Measurements from ENCODE around the gene SYNGR1.

The SYNGR1 gene

GRCh38 chr22:39313258-39314001 lies 36.4 kb upstream of the SYNGR1 start:
- WGBS, 2 donors (ENCODE audit: extremely low coverage in 2 of 2, insufficient read length in 2 of 2, insufficient replicate concordance in 1 of 2) = no CpG with 5 or more reads among the region's 20 CpGs
- Histone ChIP-seq H2AFZ (ENCODE audit: low read length) (no peak overlapping the region), H3K9me3 (replicated peaks in 1 of 2; ENCODE audit: control insufficient read depth in 2 of 2, insufficient read depth in 1 of 2, low read depth in 1 of 2, low read length in 2 of 2) (peaks cover 0 to 1% of the 10 kb centered on the region in 2 donors), H2BK5ac (ENCODE audit: low read length) (no peak overlapping the region), H3K4me3 (ENCODE audit: low read length in 2 of 2) (no peak overlapping the region), H3K4me1 (ENCODE audit: control insufficient read depth in 2 of 2, insufficient read depth in 1 of 2, low read depth in 1 of 2, low read length in 2 of 2) (peaks cover 27 to 32% of the 10 kb centered on the region in 2 donors), H4K8ac (ENCODE audit: low read depth, low read length) (no peak overlapping the region), H3K4me2 (ENCODE audit: insufficient read depth, low read length, poor library complexity, severe bottlenecking) (no peak overlapping the region), H3K9ac (ENCODE audit: low read depth, low read length, poor library complexity) (peak overlapping the region; percentile 65), H3K36me3 (replicated peaks in 1 of 2; ENCODE audit: control insufficient read depth in 2 of 2, insufficient read depth in 2 of 2, low read length in 2 of 2) (peaks cover 61 to 80% of the 10 kb centered on the region in 2 donors), H2BK15ac (ENCODE audit: low read length) (no peak overlapping the region), H2BK120ac (ENCODE audit: low read depth, low read length) (no peak overlapping the region), H3K14ac (ENCODE audit: low read length) (no peak overlapping the region), H2BK12ac (ENCODE audit: low read length) (no peak overlapping the region), H3K27ac (replicated peaks; ENCODE audit: low read length) (peak overlapping the region; percentile 10), H3K4ac (ENCODE audit: low read length) (no peak overlapping the region), H2AK5ac (ENCODE audit: low read depth, low read length) (no peak overlapping the region), H3K23ac (ENCODE audit: low read depth, low read length, poor library complexity) (no peak overlapping the region), H3K18ac (ENCODE audit: low read length) (no peak overlapping the region), H4K91ac (ENCODE audit: low read depth, low read length, poor library complexity) (no peak overlapping the region), H3K27me3 (ENCODE audit: control insufficient read depth in 3 of 3, insufficient read depth in 3 of 3, low read depth in 1 of 3, low read length in 3 of 3) (no peaks in the 10 kb centered on the region), H3K79me1 (ENCODE audit: low read depth, low read length) (peaks cover 12% of the 10 kb centered on the region)
- no peak for DNase-seq (ENCODE audit: low spot score)

GRCh38 chr22:39314251-39314971 lies 35.4 kb upstream of the SYNGR1 start:
- H3K18ac ChIP-seq (ENCODE audit: low read length) = no peak overlapping the region
- no peak overlapping the region for H4K8ac ChIP-seq (ENCODE audit: low read depth, low read length)
- no peak overlapping the region for H3K4me2 ChIP-seq (ENCODE audit: insufficient read depth, low read length, poor library complexity, severe bottlenecking)
- peaks cover 23 to 29% of the 10 kb centered on the region in 2 donors for H3K4me1 ChIP-seq (ENCODE audit: control insufficient read depth in 2 of 2, insufficient read depth in 1 of 2, low read depth in 1 of 2, low read length in 2 of 2)
- no peak overlapping the region for H3K9ac ChIP-seq (ENCODE audit: low read depth, low read length, poor library complexity)
- H3K4ac ChIP-seq (ENCODE audit: low read length) = no peak overlapping the region
- whole genome bisulfite sequencing, 2 donors (ENCODE audit: extremely low coverage in 2 of 2, insufficient read length in 2 of 2, insufficient replicate concordance in 1 of 2) = no CpG with 5 or more reads among the region's 14 CpGs
- no peak overlapping the region for H4K91ac ChIP-seq (ENCODE audit: low read depth, low read length, poor library complexity)
- H2BK120ac ChIP-seq (ENCODE audit: low read depth, low read length) = no peak overlapping the region
- no peak overlapping the region for H3K4me3 ChIP-seq (ENCODE audit: low read length in 2 of 2)
- H3K23ac ChIP-seq (ENCODE audit: low read depth, low read length, poor library complexity) = no peak overlapping the region
- H3K27me3 ChIP-seq (ENCODE audit: control insufficient read depth in 3 of 3, insufficient read depth in 3 of 3, low read depth in 1 of 3, low read length in 3 of 3) = no peaks in the 10 kb centered on the region
- no peak overlapping the region for H2AK5ac ChIP-seq (ENCODE audit: low read depth, low read length)
- peaks cover 0 to 1% of the 10 kb centered on the region in 2 donors for H3K9me3 ChIP-seq (replicated peaks in 1 of 2; ENCODE audit: control insufficient read depth in 2 of 2, insufficient read depth in 1 of 2, low read depth in 1 of 2, low read length in 2 of 2)
- H3K27ac ChIP-seq (replicated peaks; ENCODE audit: low read length) = no peak overlapping the region
- H2AFZ ChIP-seq (ENCODE audit: low read length) = no peak overlapping the region
- H2BK15ac ChIP-seq (ENCODE audit: low read length) = no peak overlapping the region
- H3K14ac ChIP-seq (ENCODE audit: low read length) = no peak overlapping the region
- no peak overlapping the region for H2BK5ac ChIP-seq (ENCODE audit: low read length)
- no peak overlapping the region for H2BK12ac ChIP-seq (ENCODE audit: low read length)
- peaks cover 12% of the 10 kb centered on the region for H3K79me1 ChIP-seq (ENCODE audit: low read depth, low read length)
- peaks cover 61 to 80% of the 10 kb centered on the region in 2 donors for H3K36me3 ChIP-seq (replicated peaks in 1 of 2; ENCODE audit: control insufficient read depth in 2 of 2, insufficient read depth in 2 of 2, low read length in 2 of 2)
- DNase-seq (ENCODE audit: low spot score) = no peak

- Histone ChIP-seq H3K23ac (ENCODE audit: low read depth, low read length, poor library complexity) (peak overlapping the region; percentile 21), H2BK12ac (ENCODE audit: low read length) (no peak overlapping the region), H4K8ac (ENCODE audit: low read depth, low read length) (no peak overlapping the region), H2BK15ac (ENCODE audit: low read length) (no peak overlapping the region), H3K18ac (ENCODE audit: low read length) (no peak overlapping the region), H2BK5ac (ENCODE audit: low read length) (no peak overlapping the region), H3K9ac (ENCODE audit: low read depth, low read length, poor library complexity) (peak overlapping the region; percentile 36), H2AK5ac (ENCODE audit: low read depth, low read length) (no peak overlapping the region), H3K79me1 (ENCODE audit: low read depth, low read length) (peaks cover 12% of the 10 kb centered on the region), H2BK120ac (ENCODE audit: low read depth, low read length) (no peak overlapping the region), H3K4me3 (ENCODE audit: low read length in 2 of 2) (no peak overlapping the region), H3K27me3 (ENCODE audit: control insufficient read depth in 3 of 3, insufficient read depth in 3 of 3, low read depth in 1 of 3, low read length in 3 of 3) (no peaks in the 10 kb centered on the region), H3K4me1 (ENCODE audit: control insufficient read depth in 2 of 2, insufficient read depth in 1 of 2, low read depth in 1 of 2, low read length in 2 of 2) (peaks cover 20 to 28% of the 10 kb centered on the region in 2 donors), H3K36me3 (replicated peaks in 1 of 2; ENCODE audit: control insufficient read depth in 2 of 2, insufficient read depth in 2 of 2, low read length in 2 of 2) (peaks cover 61 to 77% of the 10 kb centered on the region in 2 donors), H3K14ac (ENCODE audit: low read length) (no peak overlapping the region), H3K4me2 (ENCODE audit: insufficient read depth, low read length, poor library complexity, severe bottlenecking) (no peak overlapping the region), H4K91ac (ENCODE audit: low read depth, low read length, poor library complexity) (no peak overlapping the region), H2AFZ (ENCODE audit: low read length) (no peak overlapping the region), H3K27ac (replicated peaks; ENCODE audit: low read length) (no peak overlapping the region), H3K4ac (ENCODE audit: low read length) (no peak overlapping the region), H3K9me3 (replicated peaks in 1 of 2; ENCODE audit: control insufficient read depth in 2 of 2, insufficient read depth in 1 of 2, low read depth in 1 of 2, low read length in 2 of 2) (peaks cover 0 to 1% of the 10 kb centered on the region in 2 donors)
- no peak for DNase-seq (ENCODE audit: low spot score)
- WGBS, 2 donors (ENCODE audit: extremely low coverage in 2 of 2, insufficient read length in 2 of 2, insufficient replicate concordance in 1 of 2) = no CpG with 5 or more reads among the region's 13 CpGs
Measured at GRCh38 chr22:39315389-39315788, 34.4 kb upstream of the SYNGR1 start.

- H2BK12ac ChIP-seq (ENCODE audit: low read length) = no peak overlapping the region
- peaks cover 18 to 28% of the 10 kb centered on the region in 2 donors for H3K4me1 ChIP-seq (ENCODE audit: control insufficient read depth in 2 of 2, insufficient read depth in 1 of 2, low read depth in 1 of 2, low read length in 2 of 2)
- H2AFZ ChIP-seq (ENCODE audit: low read length) = no peak overlapping the region
- no peak overlapping the region for H2BK120ac ChIP-seq (ENCODE audit: low read depth, low read length)
- H3K18ac ChIP-seq (ENCODE audit: low read length) = no peak overlapping the region
- H3K14ac ChIP-seq (ENCODE audit: low read length) = no peak overlapping the region
- no peak overlapping the region for H3K9ac ChIP-seq (ENCODE audit: low read depth, low read length, poor library complexity)
- H2BK15ac ChIP-seq (ENCODE audit: low read length) = no peak overlapping the region
- H3K27ac ChIP-seq (replicated peaks; ENCODE audit: low read length) = no peak overlapping the region
- H2AK5ac ChIP-seq (ENCODE audit: low read depth, low read length) = no peak overlapping the region
- H3K4me3 ChIP-seq (ENCODE audit: low read length in 2 of 2) = no peak overlapping the region
- H3K4ac ChIP-seq (ENCODE audit: low read length) = no peak overlapping the region
- no CpG with 5 or more reads among the region's 17 CpGs for WGBS, 2 donors (ENCODE audit: extremely low coverage in 2 of 2, insufficient read length in 2 of 2, insufficient replicate concordance in 1 of 2)
- no peak overlapping the region for H4K91ac ChIP-seq (ENCODE audit: low read depth, low read length, poor library complexity)
- peak; percentile 77 for DNase-seq (ENCODE audit: low spot score)
- peaks cover 12% of the 10 kb centered on the region for H3K79me1 ChIP-seq (ENCODE audit: low read depth, low read length)
- H3K4me2 ChIP-seq (ENCODE audit: insufficient read depth, low read length, poor library complexity, severe bottlenecking) = no peak overlapping the region
- no peak overlapping the region for H2BK5ac ChIP-seq (ENCODE audit: low read length)
- H3K36me3 ChIP-seq (replicated peaks in 1 of 2; ENCODE audit: control insufficient read depth in 2 of 2, insufficient read depth in 2 of 2, low read length in 2 of 2) = peaks cover 60 to 73% of the 10 kb centered on the region in 2 donors
- no peak overlapping the region for H3K23ac ChIP-seq (ENCODE audit: low read depth, low read length, poor library complexity)
- H3K27me3 ChIP-seq (ENCODE audit: control insufficient read depth in 3 of 3, insufficient read depth in 3 of 3, low read depth in 1 of 3, low read length in 3 of 3) = no peaks in the 10 kb centered on the region
- H3K9me3 ChIP-seq (replicated peaks in 1 of 2; ENCODE audit: control insufficient read depth in 2 of 2, insufficient read depth in 1 of 2, low read depth in 1 of 2, low read length in 2 of 2) = no peaks in the 10 kb centered on the region
- H4K8ac ChIP-seq (ENCODE audit: low read depth, low read length) = no peak overlapping the region
Measured at GRCh38 chr22:39316440-39317083, 33.2 kb upstream of the SYNGR1 start.
